Ascending aorta (tissue), 2 donors: ENCODE results near the gene JAK1. TPM values are rescaled to one million over a fixed set of nuclear protein-coding genes. Genes with fewer than 3 reads are reported as not detected.

ENCODE experiments used
- DNase-seq, 2 donors: peaks; one replicate each; pipeline ENCODE4 v3.0.0-alpha.2; 2019; ENCODE audit warnings: low spot score in 2 of 2
- H3K27ac ChIP-seq, 2 donors: fragments of 200-600 bp; sonication (generic); one replicate each; pipeline ENCODE4 v1.5.1; 2016 to 2017; ENCODE audit warnings: mild to moderate bottlenecking in 1 of 2
- H3K27me3 ChIP-seq: fragments of 200-600 bp; sonication (generic); one replicate; pipeline ENCODE4 v1.5.1; 2017
- H3K36me3 ChIP-seq, 2 donors: fragments of 200-600 bp; sonication (generic); one replicate each; pipeline ENCODE4 v1.5.1; 2016
- H3K4me1 ChIP-seq, 2 donors: fragments of 200-600 bp; sonication (generic); one replicate each; pipeline ENCODE4 v1.5.1; 2016 to 2017; ENCODE audit warnings: mild to moderate bottlenecking in 1 of 2
- H3K4me3 ChIP-seq, 2 donors: fragments of 200-600 bp; sonication (generic); one replicate each; pipeline ENCODE4 v1.5.1; 2016 to 2017; ENCODE audit warnings: mild to moderate bottlenecking in 1 of 2
- H3K9me3 ChIP-seq, 2 donors: fragments of 200-600 bp; sonication (generic); one replicate each; pipeline ENCODE4 v1.5.1; 2016
- intact Hi-C: fragments of 100-400 bp; cut with DNase I; formaldehyde crosslinking; loops from one replicate; pipeline ENCODE4 v1.15.1; 2023
- total RNA-seq: library from RNA; depleted of rRNA; stranded (reverse); fragments of >200 nt; gene quantifications from one replicate; pipeline ENCODE4 v1.1.0, GENCODE V29; 2016
- TF ChIP-seq, protein P1 (sequence below), 3 experiments: fragments of 200-600 bp in 2 of 3; fragments of 450-650 bp in 1 of 3; sonication (generic) in 2 of 3; IDR thresholded peaks; one replicate each; pipeline ENCODE4 v1.5.1; 2016 to 2019; ENCODE audit warnings: antibody characterized with exemption in 3 of 3, mild to moderate bottlenecking in 1 of 3, moderate library complexity in 1 of 3

The JAK1 gene
- total RNA-seq, 1 donor from 2014 or later: 53.5 TPM

DNA sequence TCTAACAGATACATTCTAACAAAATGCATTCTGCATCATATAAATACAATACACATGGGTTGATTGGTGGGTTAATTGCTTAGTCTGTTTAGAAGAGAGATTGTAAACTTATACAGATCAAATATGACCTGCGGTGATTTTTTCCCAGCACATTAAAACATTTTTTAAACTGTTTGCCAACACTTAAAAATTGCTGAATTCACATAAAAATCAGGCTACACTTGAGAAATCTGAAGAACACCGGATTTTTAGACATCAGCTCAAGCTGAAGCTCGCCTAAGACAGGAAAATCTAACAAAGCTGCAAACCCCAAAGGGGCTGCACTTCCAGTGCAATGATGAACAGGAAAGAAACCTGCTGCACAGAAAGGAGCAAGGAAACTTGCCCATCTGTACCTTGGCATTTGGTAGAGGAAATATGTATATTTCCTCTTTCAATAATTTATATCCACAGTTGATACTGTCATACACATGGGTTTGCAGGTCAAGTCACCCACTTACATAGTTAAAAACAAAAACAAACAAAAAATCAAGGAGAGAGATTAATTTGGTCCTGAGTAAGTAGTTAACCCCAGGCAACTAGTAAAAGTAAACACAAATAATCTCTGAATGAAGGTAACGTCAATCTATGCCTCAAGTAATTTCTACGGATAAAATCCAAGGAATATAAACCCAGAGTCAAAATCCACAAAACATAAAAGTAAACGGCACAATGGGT lies 30.4 kb upstream of the JAK1 start:
- intact Hi-C loops: no loop called here
- Histone ChIP-seq H3K27ac (no peak overlapping the region), H3K9me3 (no peaks in the 10 kb centered on the region), H3K36me3 (no peaks in the 10 kb centered on the region), H3K4me3 (no peak overlapping the region), H3K27me3 (no peaks in the 10 kb centered on the region), H3K4me1 (peaks cover 0 to 1% of the 10 kb centered on the region in 2 donors)
- no peak for DNase-seq
- TF ChIP-seq, protein P1, sequence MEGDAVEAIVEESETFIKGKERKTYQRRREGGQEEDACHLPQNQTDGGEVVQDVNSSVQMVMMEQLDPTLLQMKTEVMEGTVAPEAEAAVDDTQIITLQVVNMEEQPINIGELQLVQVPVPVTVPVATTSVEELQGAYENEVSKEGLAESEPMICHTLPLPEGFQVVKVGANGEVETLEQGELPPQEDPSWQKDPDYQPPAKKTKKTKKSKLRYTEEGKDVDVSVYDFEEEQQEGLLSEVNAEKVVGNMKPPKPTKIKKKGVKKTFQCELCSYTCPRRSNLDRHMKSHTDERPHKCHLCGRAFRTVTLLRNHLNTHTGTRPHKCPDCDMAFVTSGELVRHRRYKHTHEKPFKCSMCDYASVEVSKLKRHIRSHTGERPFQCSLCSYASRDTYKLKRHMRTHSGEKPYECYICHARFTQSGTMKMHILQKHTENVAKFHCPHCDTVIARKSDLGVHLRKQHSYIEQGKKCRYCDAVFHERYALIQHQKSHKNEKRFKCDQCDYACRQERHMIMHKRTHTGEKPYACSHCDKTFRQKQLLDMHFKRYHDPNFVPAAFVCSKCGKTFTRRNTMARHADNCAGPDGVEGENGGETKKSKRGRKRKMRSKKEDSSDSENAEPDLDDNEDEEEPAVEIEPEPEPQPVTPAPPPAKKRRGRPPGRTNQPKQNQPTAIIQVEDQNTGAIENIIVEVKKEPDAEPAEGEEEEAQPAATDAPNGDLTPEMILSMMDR (IDR thresholded peaks at IDR 0.05): no peak

GRCh38 chr1:64995316-64995715 lies 29.0 kb upstream of the JAK1 start:
- Histone ChIP-seq H3K4me1 (no peaks in the 10 kb centered on the region), H3K27ac (no peak overlapping the region), H3K4me3 (no peak overlapping the region), H3K9me3 (no peaks in the 10 kb centered on the region), H3K27me3 (no peaks in the 10 kb centered on the region), H3K36me3 (no peaks in the 10 kb centered on the region)
- intact Hi-C loops: no loop called here
- TF ChIP-seq, protein P1 (IDR thresholded peaks at IDR 0.05): no peak
- no peak for DNase-seq

DNA sequence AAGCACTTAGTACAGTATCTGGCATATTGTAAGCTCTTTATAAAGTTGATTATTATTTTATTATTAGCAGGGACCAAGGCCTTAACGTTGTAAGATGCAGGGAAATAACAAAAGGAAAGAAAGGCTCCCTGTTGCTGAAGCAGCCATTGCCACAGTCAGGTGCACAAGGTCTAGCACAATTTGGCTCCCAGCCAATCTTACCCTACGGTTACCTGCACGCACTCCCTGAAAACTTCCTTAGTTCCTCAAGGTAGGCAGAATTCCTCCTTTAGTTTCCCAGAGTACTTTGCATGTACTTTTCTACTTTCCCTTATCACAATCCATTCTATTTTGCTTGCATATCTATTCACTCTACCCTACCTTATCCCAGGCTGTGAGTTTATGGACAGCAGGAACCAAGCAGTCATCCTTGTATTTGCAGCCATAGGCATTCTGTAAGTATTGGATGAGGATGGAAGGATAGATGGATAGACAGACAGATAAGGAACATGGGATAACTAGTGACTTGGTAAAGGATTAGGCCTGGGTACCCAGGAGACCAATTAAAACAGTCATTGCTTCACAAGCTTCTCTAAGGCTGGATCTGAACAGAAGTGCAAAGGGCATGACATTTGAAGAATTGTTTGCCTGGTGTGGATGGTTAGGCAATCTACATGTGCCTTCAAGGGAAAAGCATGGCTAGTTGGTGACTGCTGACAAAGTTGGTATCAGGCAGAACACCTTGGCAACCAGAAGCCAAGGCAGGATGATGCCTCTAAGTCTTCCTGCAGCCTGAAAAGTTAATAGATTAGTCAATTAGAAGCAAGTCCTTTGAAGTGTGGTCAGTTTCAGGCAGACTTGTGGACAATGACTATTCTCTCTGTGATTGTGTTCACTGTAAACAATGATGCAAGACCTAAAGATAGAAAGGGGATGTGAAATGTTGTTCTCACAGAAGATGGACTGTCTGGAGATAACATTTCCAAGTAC lies 20.8 kb upstream of the JAK1 start:
- H3K27me3 ChIP-seq: no peaks in the 10 kb centered on the region
- H3K9me3 ChIP-seq: no peaks in the 10 kb centered on the region
- H3K36me3 ChIP-seq: peaks cover 0 to 14% of the 10 kb centered on the region in 2 donors
- TF ChIP-seq, protein P1 (IDR thresholded peaks at IDR 0.05): no peak
- no peak overlapping the region for H3K27ac ChIP-seq
- DNase-seq: no peak
- H3K4me1 ChIP-seq: no peaks in the 10 kb centered on the region
- intact Hi-C loops: no loop called here
- H3K4me3 ChIP-seq: no peak overlapping the region

GRCh38 chr1:64984737-64985136 lies 18.4 kb upstream of the JAK1 start:
- TF ChIP-seq, protein P1 (IDR thresholded peaks at IDR 0.05): no peak
- no peaks in the 10 kb centered on the region for H3K27me3 ChIP-seq
- no peak for DNase-seq
- no peak overlapping the region for H3K4me3 ChIP-seq
- H3K27ac ChIP-seq: no peak overlapping the region
- no peaks in the 10 kb centered on the region for H3K9me3 ChIP-seq
- no peaks in the 10 kb centered on the region for H3K4me1 ChIP-seq
- H3K36me3 ChIP-seq: peaks cover 0 to 16% of the 10 kb centered on the region in 2 donors
- intact Hi-C loops: no loop called here

DNA sequence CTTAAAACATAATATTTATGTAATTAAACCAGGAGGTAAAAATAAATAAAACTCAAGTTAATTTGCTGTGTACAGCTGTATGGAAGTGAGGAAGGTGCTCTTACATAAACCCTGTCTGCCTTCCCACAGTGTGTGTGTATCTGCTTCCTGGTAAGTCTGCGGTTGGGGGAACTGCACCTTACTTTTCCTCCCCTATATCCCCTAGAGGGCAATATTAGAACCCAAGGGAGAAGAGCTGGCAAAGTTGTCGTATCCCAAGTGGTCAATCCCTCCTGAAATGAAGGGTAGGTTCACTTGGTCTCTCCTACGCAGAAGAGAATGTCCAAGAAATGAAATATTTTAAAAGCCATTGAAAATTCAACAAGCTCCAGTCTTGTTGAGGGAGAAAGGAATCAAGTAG lies 17.8 kb upstream of the JAK1 start:
- Histone ChIP-seq H3K4me3 (no peak overlapping the region), H3K27me3 (no peaks in the 10 kb centered on the region), H3K4me1 (no peaks in the 10 kb centered on the region), H3K27ac (no peak overlapping the region), H3K9me3 (no peaks in the 10 kb centered on the region), H3K36me3 (peaks cover 0 to 20% of the 10 kb centered on the region in 2 donors)
- intact Hi-C loops: no loop called here
- no peak for DNase-seq
- TF ChIP-seq, protein P1 (IDR thresholded peaks at IDR 0.05): no peak
